Activated T-cell treated with anti-CD3 and anti-CD28 coated beads for 48 hours (primary cell): Measurements from ENCODE around the gene RNF208.

ENCODE experiments used
- DNase-seq: peaks from one replicate; pipeline ENCODE4 v3.0.0-alpha.2; 2020; ENCODE audit warnings: low read depth

RNF208 gene

GRCh38 chr9:137191691-137192447, 30.2 kb downstream of the RNF208 start:
- no peak for DNase-seq

- DNase-seq = no peak
Observed at GRCh38 chr9:137191245-137191644, 30.8 kb downstream of the RNF208 start.

GRCh38 chr9:137190315-137190856, 31.7 kb downstream of the RNF208 start:
- no peak for DNase-seq

- no peak for DNase-seq
Observed at GRCh38 chr9:137189297-137190295, 32.4 kb downstream of the RNF208 start.

GRCh38 chr9:137188490-137189296, 33.3 kb downstream of the RNF208 start, which contains the start of the genes ANAPC2 and SSNA1:
ANAPC2 (minus strand) TSS chr9:137188560; CDS start chr9:137188532, 28 bp downstream.
SSNA1 (plus strand) TSS chr9:137188676; CDS start chr9:137188727, 51 bp downstream.
- DNase-seq = peak; percentile 97

- no peak for DNase-seq
Observed at GRCh38 chr9:137188086-137188489, 34.0 kb downstream of the RNF208 start.

GRCh38 chr9:137187386-137187785, 34.7 kb downstream of the RNF208 start:
- no peak for DNase-seq

GRCh38 chr9:137186385-137186784, 35.7 kb downstream of the RNF208 start:
- no peak for DNase-seq

- DNase-seq = no peak
Observed at GRCh38 chr9:137185921-137186320, 36.1 kb downstream of the RNF208 start.

- no peak for DNase-seq
Observed at GRCh38 chr9:137184881-137185660, 37.0 kb downstream of the RNF208 start.

GRCh38 chr9:137183980-137184595, 38.0 kb downstream of the RNF208 start:
- no peak for DNase-seq

- no peak for DNase-seq
Observed at GRCh38 chr9:137182836-137183235, 39.2 kb downstream of the RNF208 start.

GRCh38 chr9:137181680-137182079, 40.4 kb downstream of the RNF208 start:
- DNase-seq = no peak

- no peak for DNase-seq
Observed at GRCh38 chr9:137180491-137180890, 41.5 kb downstream of the RNF208 start.

GRCh38 chr9:137179761-137180160, 42.3 kb downstream of the RNF208 start:
- no peak for DNase-seq

- no peak for DNase-seq
Observed at GRCh38 chr9:137178939-137179630, 43.0 kb downstream of the RNF208 start.

- DNase-seq = no peak
Observed at GRCh38 chr9:137178201-137178938, 43.7 kb downstream of the RNF208 start.

GRCh38 chr9:137176302-137177182, 45.5 kb downstream of the RNF208 start:
- no peak for DNase-seq
